GM12878 (cell line): ENCODE data around the gene GRIN2C. TPM values are rescaled to one million over a fixed set of nuclear protein-coding genes. Genes with fewer than 3 reads are reported as not detected.

Source experiments
- ATAC-seq: fragments of 200-7000 bp; cut with Tn5 transposase; 3 replicates; pipeline ENCODE4 v1.9.1; 2020; ENCODE audit warnings: mild to moderate bottlenecking, moderate library complexity
- BruUV-seq: library from RNA; stranded (reverse); fragments of 400-500 nt; replicated peaks from 2 replicates; lab custom pipeline; 2021; lab: Mats Ljungman, UMichigan
- CTCF ChIA-PET: fragments of 300-600 bp; sonication (Branson Sonifier 250); formaldehyde crosslinking; extraction: SDS; loops from one replicate; lab custom pipeline; 2021; ENCODE audit warnings: inconsistent platforms; lab: Yijun Ruan, JAX
- POLR2A ChIA-PET: fragments of 350-600 bp; formaldehyde crosslinking; extraction: SDS; loops from one replicate; lab custom pipeline; 2021; ENCODE audit warnings: inconsistent platforms; lab: Charles Lee
- RAD21 ChIA-PET: fragments of 300-600 bp; sonication (Branson Sonifier 250); formaldehyde crosslinking; loops from one replicate; lab custom pipeline; 2023; ENCODE audit warnings: antibody characterized with exemption; ENCODE audit not compliant: unreplicated experiment; lab: Charles Lee
- SMC1A ChIA-PET: fragments of 300-600 bp; sonication (Branson Sonifier 250); formaldehyde crosslinking; loops from one replicate; lab custom pipeline; 2023; ENCODE audit not compliant: unreplicated experiment, uncharacterized antibody; lab: Charles Lee
- DNase-seq: peaks from one replicate; pipeline ENCODE4 v3.0.0-alpha.2; 2011; ENCODE audit warnings: low read depth, low spot score
- FAIRE-seq: peaks from 3 replicates; lab custom pipeline; 2011; peaks lifted over from hg19 to GRCh38; lab: Jason Lieb, UNC
- H2AFZ ChIP-seq: 2 replicates; pipeline ENCODE4 v1.6.0; 2011; ENCODE audit warnings: low read depth, low read length, control low read depth; ENCODE audit not compliant: control insufficient read depth
- H3K27ac ChIP-seq: 2 replicates; pipeline ENCODE4 v1.5.1; 2011; ENCODE audit warnings: control low read depth; ENCODE audit not compliant: control insufficient read depth, insufficient read depth
- H3K27me3 ChIP-seq, 2 experiments: replicated peaks in 1 of 2; 2 replicates each; pipeline versions ENCODE4 v1.6.0 to v1.6.1; 2011; ENCODE audit warnings: low read length in 1 of 2; ENCODE audit not compliant: control insufficient read depth in 2 of 2, insufficient read depth in 2 of 2
- H3K36me3 ChIP-seq, 2 experiments: 2 replicates each; pipeline ENCODE4 v1.5.1; 2011; ENCODE audit warnings: low read length in 1 of 2; ENCODE audit not compliant: control insufficient read depth in 2 of 2, insufficient read depth in 2 of 2
- H3K4me1 ChIP-seq: 2 replicates; pipeline ENCODE4 v1.6.1; 2011; ENCODE audit warnings: mild to moderate bottlenecking, low read length, moderate library complexity, mixed read lengths; ENCODE audit not compliant: control insufficient read depth, insufficient read depth
- H3K4me2 ChIP-seq: 2 replicates; pipeline ENCODE4 v1.6.0; 2011; ENCODE audit warnings: control low read depth; ENCODE audit not compliant: control insufficient read depth, insufficient read depth
- H3K4me3 ChIP-seq: fragments of 200-600 bp; sonication (generic); 2 replicates; pipeline ENCODE4 v1.5.1; 2016
- H3K79me2 ChIP-seq: 2 replicates; pipeline ENCODE4 v1.6.0; 2011; ENCODE audit warnings: low read length; ENCODE audit not compliant: control insufficient read depth, insufficient read depth
- H3K9ac ChIP-seq: 2 replicates; pipeline ENCODE4 v1.8.0; 2011; ENCODE audit warnings: low read length, control low read depth, mixed read lengths; ENCODE audit not compliant: control insufficient read depth, insufficient read depth
- H3K9me3 ChIP-seq: replicated peaks from 3 replicates; pipeline ENCODE4 v1.5.1; 2011; ENCODE audit warnings: mild to moderate bottlenecking, low read length; ENCODE audit not compliant: control insufficient read depth, insufficient read depth
- H4K20me1 ChIP-seq: 2 replicates; pipeline ENCODE4 v1.6.0; 2011; ENCODE audit not compliant: control insufficient read depth, insufficient read depth
- CEBPB ChIP-seq, 2 experiments: fragments of 150-350 bp in 1 of 2; IDR thresholded peaks; 2 replicates each; pipeline ENCODE4 v1.6.1; 2012 to 2014; ENCODE audit warnings: low read depth in 2 of 2, low read length in 2 of 2, borderline replicate concordance in 1 of 2, inconsistent platforms in 1 of 2
- CHD2 ChIP-seq: IDR thresholded peaks from 2 replicates; pipeline ENCODE4 v1.6.1; 2011; ENCODE audit warnings: low read depth, low read length, improper control_type of control experiment, borderline replicate concordance
- CHD4 ChIP-seq: fragments of 200-600 bp; sonication (generic); IDR thresholded peaks from 2 replicates; pipeline ENCODE4 v1.6.1; 2016; ENCODE audit warnings: mild to moderate bottlenecking
- E2F8 ChIP-seq: fragments of 450-650 bp; IDR thresholded peaks from 2 replicates; pipeline ENCODE4 v1.6.1; 2018; ENCODE audit warnings: mild to moderate bottlenecking, low read depth, moderate library complexity; ENCODE audit not compliant: partially characterized antibody
- ETV6 ChIP-seq, 2 experiments: fragments of 450-650 bp in 1 of 2; IDR thresholded peaks in 1 of 2; conservative IDR thresholded peaks in 1 of 2; 2 replicates each; pipeline ENCODE4 v1.6.1; 2014; ENCODE audit warnings: antibody characterized with exemption in 1 of 2, borderline replicate concordance in 1 of 2, low read depth in 1 of 2, mild to moderate bottlenecking in 1 of 2, moderate library complexity in 1 of 2
- FOXK2 ChIP-seq: fragments of 450-650 bp; IDR thresholded peaks from 2 replicates; pipeline ENCODE4 v1.6.1; 2017; ENCODE audit warnings: mild to moderate bottlenecking, moderate library complexity
- HDGF ChIP-seq: fragments of 450-650 bp; IDR thresholded peaks from 2 replicates; pipeline ENCODE4 v1.6.1; 2016; ENCODE audit warnings: antibody characterized with exemption
- MEF2B ChIP-seq: fragments of 450-650 bp; IDR thresholded peaks from 2 replicates; pipeline ENCODE4 v1.6.1; 2018; ENCODE audit warnings: mild to moderate bottlenecking, moderate library complexity; ENCODE audit not compliant: partially characterized antibody, poor library complexity, severe bottlenecking
- NR2C2 ChIP-seq: IDR thresholded peaks from 2 replicates; pipeline ENCODE4 v1.6.1; 2011; ENCODE audit warnings: borderline replicate concordance, low read depth; ENCODE audit not compliant: control insufficient read depth, insufficient read length
- POLR2AphosphoS5 ChIP-seq: IDR thresholded peaks from 2 replicates; pipeline ENCODE4 v1.6.1; 2011; ENCODE audit warnings: mild to moderate bottlenecking, low read length, inconsistent platforms
- RUNX3 ChIP-seq: IDR thresholded peaks from 2 replicates; pipeline ENCODE4 v1.6.1; 2012; ENCODE audit warnings: low read length, inconsistent platforms
- ZNF592 ChIP-seq: fragments of 450-650 bp; IDR thresholded peaks from 2 replicates; pipeline ENCODE4 v1.6.1; 2017; ENCODE audit warnings: mild to moderate bottlenecking, moderate library complexity
- ZNF687 ChIP-seq: fragments of 450-650 bp; IDR thresholded peaks from 2 replicates; pipeline ENCODE4 v1.6.1; 2017; ENCODE audit warnings: mild to moderate bottlenecking, moderate library complexity
- WGBS: methylation state at CpG from one replicate; pipeline ENCODE4 v1.1.6; 2016; ENCODE audit warnings: low lambda C conversion rate; ENCODE audit not compliant: insufficient replicate concordance, insufficient coverage; ENCODE audit errors: missing lambda C conversion rate; 5-methylcytosine and 5-hydroxymethylcytosine counted together
- in situ Hi-C: fragments of 300-500 bp; cut with MboI; formaldehyde crosslinking; loops from 9 replicates; pipeline ENCODE4 v1.14.3; 2018; ENCODE audit warnings: mixed read lengths
- intact Hi-C: fragments of 100-400 bp; cut with micrococcal nuclease; formaldehyde crosslinking; loops from one replicate; pipeline ENCODE4 v1.14.2; 2022; ENCODE audit not compliant: unreplicated experiment
- polyA plus RNA-seq, 11 experiments: library from polyadenylated mRNA; depleted of rRNA in 4 of 11; unstranded in 6 of 11; stranded (reverse) in 5 of 11; fragments of >200 nt; fragmentation: Nextera tagmentation in 4 of 11; fragmentation: Illumina TruSeq in 1 of 11; extraction: Ambion mirVana in 4 of 11; extraction: Trizol in 1 of 11; gene quantifications; 1 replicate in 1 of 11; 2 replicates in 10 of 11; pipeline versions ENCODE4 v1.2.1 to v1.2.3, GENCODE V29; 2011 to 2016; ENCODE audit warnings: inconsistent platforms in 2 of 11, missing spikeins in 2 of 11, low read depth in 1 of 11
- total RNA-seq, 4 experiments: library from RNA; depleted of rRNA in 3 of 4; stranded (reverse); fragments of >200 nt in 3 of 4; fragmentation: Illumina TruSeq in 1 of 4; extraction: Trizol in 1 of 4; gene quantifications; 2 replicates each; pipeline versions ENCODE4 v1.2.1 to v1.2.3, GENCODE V29; 2013 to 2021

Gene GRIN2C
- total and polyA plus RNA-seq, 10 of the 15 experiments (the other 5 are each of a cell fraction or from before 2014, with no cell fraction given): 0.01 to 0.20 (median 0.11) TPM; not detected in 2

GRCh38 chr17:74819801-74820436 is 39.8 kb downstream of the GRIN2C start:
- no TSS peak for BruUV-seq
- Histone ChIP-seq H3K4me1 (no peaks in the 10 kb centered on the region), H2AFZ (no peak overlapping the region), H4K20me1 (no peaks in the 10 kb centered on the region), H3K9me3 (no peaks in the 10 kb centered on the region), H3K9ac (no peak overlapping the region), H3K4me3 (no peak overlapping the region), H3K4me2 (no peak overlapping the region), H3K36me3 (peaks cover 0 to 1% of the 10 kb centered on the region in 2 experiments; a peak in 3 of 4 replicates), H3K27ac (no peak overlapping the region), H3K79me2 (no peaks in the 10 kb centered on the region), H3K27me3 (no peaks in the 10 kb centered on the region)
- ATAC-seq: no peak
- RAD21 ChIA-PET: no interaction called here
- 82% methylated on average over 15 of the region's 16 CpGs for WGBS
- SMC1A ChIA-PET: no interaction called here
- CTCF ChIA-PET: no interaction called here
- POLR2A ChIA-PET: no interaction called here
- in situ Hi-C loops: no loop called here
- DNase-seq: no peak
- intact Hi-C loops: no loop called here
- FAIRE-seq: no peak
- TF ChIP-seq CHD4: no peak
- TF ChIP-seq RUNX3: no peak
- no peak for TF ChIP-seq POLR2AphosphoS5
- no peak for TF ChIP-seq CEBPB (IDR thresholded peaks at IDR 0.05; ENCODE audit: borderline replicate concordance in 1 of 2, low read depth in 2 of 2, low read length in 2 of 2)
- no peak for TF ChIP-seq E2F8
- TF ChIP-seq MEF2B: no peak
- no peak for TF ChIP-seq ZNF687
- TF ChIP-seq HDGF: no peak
- no peak for TF ChIP-seq ETV6 (conservative IDR thresholded peaks at IDR 0.05 in 1 of 2, IDR thresholded peaks at IDR 0.05 in 1 of 2; ENCODE audit: borderline replicate concordance in 1 of 2, low read depth in 1 of 2)
- no peak for TF ChIP-seq FOXK2
- no peak for TF ChIP-seq CHD2
- TF ChIP-seq NR2C2: no peak
- no peak for TF ChIP-seq ZNF592
